WTC11 (cell line): ENCODE results near the gene PPP3R1.

Source experiments
- CBFB ChIP-seq: sonication (generic); formaldehyde crosslinking; IDR thresholded peaks from 2 replicates; pipeline ENCODE4 v1.8.1; 2022; ENCODE audit warnings: mild to moderate bottlenecking, low read depth, missing genetic modification reagents
- CREB1 ChIP-seq: sonication (generic); formaldehyde crosslinking; IDR thresholded peaks from 2 replicates; pipeline ENCODE4 v1.8.0; 2023; ENCODE audit warnings: mild to moderate bottlenecking, missing genetic modification reagents
- CTCF ChIP-seq: fragments of 200-600 bp; IDR thresholded peaks from 2 replicates; pipeline ENCODE4 v1.8.0; 2022; ENCODE audit warnings: antibody characterized with exemption
- IRF1 ChIP-seq: sonication (generic); formaldehyde crosslinking; IDR thresholded peaks from 2 replicates; pipeline ENCODE4 v1.8.0; 2023; ENCODE audit warnings: missing genetic modification reagents
- JUN ChIP-seq: sonication (generic); formaldehyde crosslinking; IDR thresholded peaks from 2 replicates; pipeline ENCODE4 v1.8.0; 2023; ENCODE audit warnings: mild to moderate bottlenecking, missing genetic modification reagents
- PRDM15 ChIP-seq: sonication (generic); formaldehyde crosslinking; IDR thresholded peaks from 2 replicates; pipeline ENCODE4 v1.8.0; 2022; ENCODE audit warnings: missing genetic modification reagents
- SMAD3 ChIP-seq: sonication (generic); formaldehyde crosslinking; IDR thresholded peaks from 2 replicates; pipeline ENCODE4 v1.8.0; 2022; ENCODE audit warnings: missing genetic modification reagents, mild to moderate bottlenecking, borderline replicate concordance
- SOX15 ChIP-seq: fragments of 250-450 bp; sonication (Bioruptor Pico); IDR thresholded peaks from 2 replicates; pipeline ENCODE4 v1.9.0; 2021; ENCODE audit warnings: mild to moderate bottlenecking
- USF2 ChIP-seq: sonication (generic); formaldehyde crosslinking; IDR thresholded peaks from 2 replicates; pipeline ENCODE4 v1.8.1; 2023; ENCODE audit warnings: mild to moderate bottlenecking, missing genetic modification reagents, moderate library complexity
- ZNF121 ChIP-seq: sonication (generic); formaldehyde crosslinking; IDR thresholded peaks from 2 replicates; pipeline ENCODE4 v1.8.0; 2023; ENCODE audit warnings: missing genetic modification reagents
- ZNF138 ChIP-seq: sonication (generic); formaldehyde crosslinking; conservative IDR thresholded peaks from 2 replicates; pipeline ENCODE4 v1.8.1; 2022; ENCODE audit warnings: mild to moderate bottlenecking, moderate library complexity, missing genetic modification reagents

GRCh38 chr2:68216454-68217310 lies 35.6 kb downstream of the PPP3R1 start:
- no peak for TF ChIP-seq USF2
- no peak for TF ChIP-seq CTCF
- no peak for TF ChIP-seq CBFB (CRISPR knock-in tag)
- TF ChIP-seq SOX15 (CRISPR knock-in tag): no peak
- no peak for TF ChIP-seq ZNF138
- TF ChIP-seq ZNF121 (CRISPR knock-in tag): no peak
- TF ChIP-seq PRDM15 (CRISPR knock-in tag): no peak
- no peak for TF ChIP-seq JUN (CRISPR knock-in tag)
- TF ChIP-seq CREB1 (CRISPR knock-in tag): no peak
- no peak for TF ChIP-seq SMAD3 (CRISPR knock-in tag)
- TF ChIP-seq IRF1 (CRISPR knock-in tag): no peak
